A549 treated with CORT108297 at 1 μM for 4 hours (cell line): ENCODE measurements around the gene OR6M1. TPM values are rescaled to one million over a fixed set of nuclear protein-coding genes. Genes with fewer than 3 reads are reported as not detected.

ENCODE experiments used
- total RNA-seq: library from RNA; stranded (reverse); fragments of 200-300 nt; extraction: Qiagen RNA extraction; gene quantifications from 5 replicates; pipeline ENCODE4 v1.2.3, GENCODE V29; 2022

Gene OR6M1, protein sequence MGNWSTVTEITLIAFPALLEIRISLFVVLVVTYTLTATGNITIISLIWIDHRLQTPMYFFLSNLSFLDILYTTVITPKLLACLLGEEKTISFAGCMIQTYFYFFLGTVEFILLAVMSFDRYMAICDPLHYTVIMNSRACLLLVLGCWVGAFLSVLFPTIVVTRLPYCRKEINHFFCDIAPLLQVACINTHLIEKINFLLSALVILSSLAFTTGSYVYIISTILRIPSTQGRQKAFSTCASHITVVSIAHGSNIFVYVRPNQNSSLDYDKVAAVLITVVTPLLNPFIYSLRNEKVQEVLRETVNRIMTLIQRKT
- not detected in 5 replicates for total RNA-seq

DNA sequence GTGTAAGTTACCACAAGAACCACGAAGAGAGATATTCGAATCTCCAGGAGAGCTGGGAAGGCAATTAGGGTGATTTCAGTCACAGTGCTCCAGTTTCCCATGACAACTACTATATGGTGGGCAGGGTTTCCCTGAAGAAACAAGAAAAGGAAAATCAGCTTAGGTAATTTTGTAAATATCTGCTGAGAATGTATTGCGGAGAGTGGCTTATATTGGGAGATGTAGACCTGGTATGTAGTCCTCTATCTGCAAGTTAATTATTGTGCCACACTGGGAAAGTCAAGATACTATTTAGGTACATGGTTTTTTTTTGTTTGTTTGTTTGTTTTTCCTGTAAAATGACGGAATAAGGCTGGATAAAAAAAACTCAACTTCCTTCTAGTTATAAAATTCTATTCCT, at the start of gene OR6M1:
OR6M1 (minus strand) TSS at position 101 of the 400 bp plus-strand sequence; CDS start at position 101, 0 bp downstream.

Other genes starting within 250 kb of the OR6M1 start
- gene SCN3B, start 151.7 kb downstream of the OR6M1 start, total RNA-seq: 0.09 to 0.22 TPM (median 0.16 TPM) in 5 replicates
- 9.0 to 10.0 TPM (median 9.7 TPM) in 5 replicates for gene ZNF202, start 64.7 kb downstream of the OR6M1 start, total RNA-seq
- gene OR6X1, start 51.8 kb downstream of the OR6M1 start, total RNA-seq: not detected in 5 replicates
- not detected in 5 replicates for gene TMEM225, start 79.3 kb upstream of the OR6M1 start, total RNA-seq
- not detected in 5 replicates for gene OR8D4, start 95.8 kb upstream of the OR6M1 start, total RNA-seq
- not detected in 5 replicates for gene OR4D5, start 133.3 kb upstream of the OR6M1 start, total RNA-seq
- not detected in 5 replicates for gene OR6T1, start 137.5 kb upstream of the OR6M1 start, total RNA-seq
- gene OR10S1, start 171.4 kb upstream of the OR6M1 start, total RNA-seq: not detected in 5 replicates
- not detected in 5 replicates for gene OR10G6, start 188.8 kb upstream of the OR6M1 start, total RNA-seq
- gene OR10G4, start 206.6 kb upstream of the OR6M1 start, total RNA-seq: not detected in 5 replicates
- gene OR10G9, start 216.7 kb upstream of the OR6M1 start, total RNA-seq: not detected in 5 replicates
- gene OR10G8, start 220.4 kb upstream of the OR6M1 start, total RNA-seq: not detected in 5 replicates
- gene OR10G7, start 235.0 kb upstream of the OR6M1 start, total RNA-seq: not detected in 5 replicates